Measurements from ENCODE around the gene DYNC1H1.

GRCh38 chr14:101926620-101927019, 37.8 kb upstream of the DYNC1H1 start:
- TF ChIP-seq POLR2A (IDR thresholded peaks at IDR 0.05) (no peak), CTCF (IDR thresholded peaks at IDR 0.05) (no peak)

All from adrenal gland (tissue), 5 donors.